ENCODE results near the gene ESRP2. TPM values are rescaled to one million over a fixed set of nuclear protein-coding genes. Genes with fewer than 3 reads are reported as not detected.
A peak's percentile ranks its signal among the peaks of the same experiment; 100 is the strongest.

The ESRP2 gene
- total RNA-seq, 1 donor, result 0.86 TPM

GRCh38 chr16:68230176-68230571, 5.8 kb downstream of the ESRP2 start:
- no peak for TF ChIP-seq CTCF (IDR thresholded peaks at IDR 0.05; ENCODE audit: insufficient read depth, low read depth, low read length)
- no peak for DNase-seq (ENCODE audit: low read depth)
- no peak overlapping the region for H3K4me3 ChIP-seq (ENCODE audit: low read depth, low read length)

- peak; percentile 71 for DNase-seq (ENCODE audit: low read depth)
- peak; percentile 97 for TF ChIP-seq CTCF (IDR thresholded peaks at IDR 0.05; ENCODE audit: insufficient read depth, low read depth, low read length)
- H3K4me3 ChIP-seq (ENCODE audit: low read depth, low read length), result no peak overlapping the region
These were observed 6.3 kb downstream of the ESRP2 start for GRCh38 chr16:68229431-68230175.

- no peak for TF ChIP-seq CTCF (IDR thresholded peaks at IDR 0.05; ENCODE audit: insufficient read depth, low read depth, low read length)
- no peak for DNase-seq (ENCODE audit: low read depth)
- no peak overlapping the region for H3K4me3 ChIP-seq (ENCODE audit: low read depth, low read length)
These were observed 7.3 kb downstream of the ESRP2 start for GRCh38 chr16:68228652-68229051.

- no peak overlapping the region for H3K4me3 ChIP-seq (ENCODE audit: low read depth, low read length)
- TF ChIP-seq CTCF (IDR thresholded peaks at IDR 0.05; ENCODE audit: insufficient read depth, low read depth, low read length), result no peak
- no peak for DNase-seq (ENCODE audit: low read depth)
These were observed 7.9 kb downstream of the ESRP2 start for GRCh38 chr16:68227850-68228553.

GRCh38 chr16:68227183-68227793, 8.6 kb downstream of the ESRP2 start:
- TF ChIP-seq CTCF (IDR thresholded peaks at IDR 0.05; ENCODE audit: insufficient read depth, low read depth, low read length), result no peak
- DNase-seq (ENCODE audit: low read depth), result peak; percentile 58
- no peak overlapping the region for H3K4me3 ChIP-seq (ENCODE audit: low read depth, low read length)

- no peak overlapping the region for H3K4me3 ChIP-seq (ENCODE audit: low read depth, low read length)
- DNase-seq (ENCODE audit: low read depth), result no peak
- TF ChIP-seq CTCF (IDR thresholded peaks at IDR 0.05; ENCODE audit: insufficient read depth, low read depth, low read length), result no peak
These were observed 9.8 kb downstream of the ESRP2 start for GRCh38 chr16:68226116-68226515.
